ENCODE data around the gene IFI44.

- TF ChIP-seq SP2 (IDR thresholded peaks at IDR 0.05; ENCODE audit: low read length), result no peak
- TF ChIP-seq TAF7 (optimal IDR thresholded peaks at IDR 0.05; ENCODE audit: borderline replicate concordance, low read depth, low read length), result no peak
- no peak for TF ChIP-seq POLR2AphosphoS5 (IDR thresholded peaks at IDR 0.05; ENCODE audit: low read depth, low read length)
- no peak for TF ChIP-seq EZH2 (IDR thresholded peaks at IDR 0.05; ENCODE audit: low read depth, low read length, severe bottlenecking)
Observed at GRCh38 chr1:78658901-78659300, 9.3 kb downstream of the IFI44 start.
